GM21717 (cell line): Measurements from ENCODE around the gene TPPP2.

Experiments used
- ATAC-seq: cut with Tn5 transposase; IDR thresholded peaks from one replicate; pipeline ENCODE4 v1.9.1; 2021; ENCODE audit warnings: mild to moderate bottlenecking, moderate library complexity; ENCODE audit not compliant: unreplicated experiment

The TPPP2 gene

GRCh38 chr14:21056520-21057163 lies 26.6 kb downstream of the TPPP2 start:
- no peak for ATAC-seq

- no peak for ATAC-seq
These were observed 28.0 kb downstream of the TPPP2 start, which contains the start of gene RNASE8 for GRCh38 chr14:21057803-21058675. Gene RNASE8, plus strand, starts transcription at chr14:21057822. Its CDS starts 71 bp downstream, at chr14:21057893.

- ATAC-seq: no peak
These were observed 28.9 kb downstream of the TPPP2 start for GRCh38 chr14:21058903-21059302.

- ATAC-seq: no peak
These were observed 30.0 kb downstream of the TPPP2 start for GRCh38 chr14:21059842-21060613.

- ATAC-seq: no peak
These were observed 30.8 kb downstream of the TPPP2 start for GRCh38 chr14:21060614-21061346.

- no peak for ATAC-seq
These were observed 31.3 kb downstream of the TPPP2 start for GRCh38 chr14:21061347-21061668.

- no peak for ATAC-seq
These were observed 33.5 kb downstream of the TPPP2 start for GRCh38 chr14:21063479-21063878.

- no peak for ATAC-seq
These were observed 37.0 kb downstream of the TPPP2 start for GRCh38 chr14:21066882-21067502.

- ATAC-seq: no peak
These were observed 38.7 kb downstream of the TPPP2 start for GRCh38 chr14:21068521-21069387.

- no peak for ATAC-seq
These were observed 39.5 kb downstream of the TPPP2 start for GRCh38 chr14:21069388-21070082.

- no peak for ATAC-seq
These were observed 40.1 kb downstream of the TPPP2 start, which contains the start of gene ARHGEF40 for GRCh38 chr14:21070083-21070609. Gene ARHGEF40, plus strand, starts transcription at chr14:21070304. Its CDS starts 93 bp downstream, at chr14:21070397.

GRCh38 chr14:21070610-21071224 lies 40.7 kb downstream of the TPPP2 start:
- ATAC-seq: peak; percentile 12

GRCh38 chr14:21071225-21072030 lies 41.4 kb downstream of the TPPP2 start:
- ATAC-seq: peak; percentile 67

GRCh38 chr14:21072031-21072473 lies 42.0 kb downstream of the TPPP2 start:
- no peak for ATAC-seq

- no peak for ATAC-seq
These were observed 42.8 kb downstream of the TPPP2 start for GRCh38 chr14:21072781-21073339.

- no peak for ATAC-seq
These were observed 43.9 kb downstream of the TPPP2 start for GRCh38 chr14:21073921-21074320.
